Hypothalamus (tissue), 51 donors: ENCODE data around the gene SLC18A3.

ENCODE experiments used
- DNase-seq, 51 donors: peaks; one replicate each; lab custom pipeline; 2025; lab: John Stamatoyannopoulos, UW

The SLC18A3 gene

DNA sequence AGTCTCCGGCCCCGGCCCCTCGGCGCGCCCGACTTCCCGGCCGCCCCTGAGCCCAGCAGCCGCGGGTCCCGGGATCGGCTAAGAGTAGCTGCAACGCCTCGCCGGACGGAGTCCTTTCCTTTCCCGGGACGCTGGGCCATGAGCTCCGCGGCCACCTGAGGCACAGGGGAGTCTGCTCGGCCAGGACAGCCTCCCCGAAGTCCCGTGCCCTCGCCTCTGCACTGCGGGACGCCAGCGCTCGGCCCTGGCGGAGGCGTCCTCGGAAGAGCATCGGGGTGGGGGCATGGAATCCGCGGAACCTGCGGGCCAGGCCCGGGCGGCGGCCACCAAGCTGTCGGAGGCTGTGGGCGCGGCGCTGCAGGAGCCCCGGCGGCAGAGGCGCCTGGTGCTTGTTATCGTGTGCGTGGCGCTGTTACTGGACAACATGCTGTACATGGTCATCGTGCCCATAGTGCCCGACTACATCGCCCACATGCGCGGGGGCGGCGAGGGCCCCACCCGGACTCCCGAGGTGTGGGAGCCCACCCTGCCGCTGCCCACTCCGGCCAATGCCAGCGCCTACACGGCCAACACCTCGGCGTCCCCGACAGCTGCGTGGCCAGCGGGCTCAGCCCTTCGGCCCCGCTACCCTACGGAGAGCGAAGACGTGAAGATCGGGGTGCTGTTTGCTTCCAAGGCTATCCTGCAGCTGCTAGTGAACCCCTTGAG lies 502 bp downstream of the SLC18A3 start:
- DNase-seq = no peak

DNA sequence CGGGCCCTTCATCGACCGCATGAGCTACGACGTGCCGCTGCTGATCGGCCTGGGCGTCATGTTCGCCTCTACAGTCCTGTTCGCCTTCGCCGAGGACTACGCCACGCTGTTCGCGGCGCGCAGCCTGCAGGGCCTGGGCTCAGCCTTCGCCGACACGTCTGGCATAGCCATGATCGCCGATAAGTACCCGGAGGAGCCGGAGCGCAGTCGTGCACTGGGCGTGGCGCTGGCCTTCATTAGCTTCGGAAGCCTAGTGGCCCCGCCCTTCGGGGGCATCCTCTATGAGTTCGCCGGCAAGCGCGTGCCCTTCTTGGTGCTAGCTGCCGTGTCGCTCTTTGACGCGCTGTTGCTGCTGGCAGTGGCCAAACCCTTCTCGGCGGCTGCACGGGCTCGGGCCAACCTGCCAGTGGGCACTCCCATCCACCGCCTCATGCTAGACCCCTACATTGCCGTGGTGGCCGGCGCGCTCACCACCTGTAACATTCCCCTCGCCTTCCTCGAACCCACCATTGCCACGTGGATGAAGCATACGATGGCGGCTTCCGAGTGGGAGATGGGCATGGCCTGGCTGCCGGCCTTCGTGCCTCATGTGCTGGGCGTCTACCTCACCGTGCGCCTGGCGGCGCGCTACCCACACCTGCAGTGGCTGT lies 1.2 kb downstream of the SLC18A3 start:
- DNase-seq = no peak

DNA sequence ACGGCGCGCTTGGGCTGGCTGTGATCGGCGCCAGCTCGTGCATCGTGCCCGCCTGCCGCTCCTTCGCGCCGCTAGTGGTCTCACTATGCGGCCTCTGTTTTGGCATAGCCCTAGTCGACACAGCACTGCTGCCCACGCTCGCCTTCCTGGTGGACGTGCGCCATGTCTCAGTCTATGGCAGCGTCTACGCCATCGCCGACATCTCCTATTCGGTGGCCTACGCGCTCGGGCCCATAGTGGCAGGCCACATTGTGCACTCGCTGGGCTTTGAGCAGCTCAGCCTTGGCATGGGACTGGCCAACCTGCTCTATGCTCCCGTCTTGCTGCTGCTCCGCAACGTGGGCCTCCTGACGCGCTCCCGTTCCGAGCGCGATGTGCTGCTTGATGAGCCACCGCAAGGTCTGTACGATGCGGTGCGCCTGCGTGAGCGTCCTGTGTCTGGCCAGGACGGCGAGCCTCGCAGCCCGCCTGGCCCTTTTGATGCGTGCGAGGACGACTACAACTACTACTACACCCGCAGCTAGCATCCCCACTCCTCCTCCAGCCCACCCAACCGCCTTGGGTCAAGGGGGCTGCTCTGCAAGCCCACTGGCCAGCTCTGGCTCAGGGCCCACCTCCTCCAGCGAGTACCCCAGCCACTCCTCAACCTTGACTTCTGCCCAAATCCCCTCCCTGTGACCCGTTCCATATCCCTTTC lies 1.9 kb downstream of the SLC18A3 start:
- DNase-seq = no peak

DNA sequence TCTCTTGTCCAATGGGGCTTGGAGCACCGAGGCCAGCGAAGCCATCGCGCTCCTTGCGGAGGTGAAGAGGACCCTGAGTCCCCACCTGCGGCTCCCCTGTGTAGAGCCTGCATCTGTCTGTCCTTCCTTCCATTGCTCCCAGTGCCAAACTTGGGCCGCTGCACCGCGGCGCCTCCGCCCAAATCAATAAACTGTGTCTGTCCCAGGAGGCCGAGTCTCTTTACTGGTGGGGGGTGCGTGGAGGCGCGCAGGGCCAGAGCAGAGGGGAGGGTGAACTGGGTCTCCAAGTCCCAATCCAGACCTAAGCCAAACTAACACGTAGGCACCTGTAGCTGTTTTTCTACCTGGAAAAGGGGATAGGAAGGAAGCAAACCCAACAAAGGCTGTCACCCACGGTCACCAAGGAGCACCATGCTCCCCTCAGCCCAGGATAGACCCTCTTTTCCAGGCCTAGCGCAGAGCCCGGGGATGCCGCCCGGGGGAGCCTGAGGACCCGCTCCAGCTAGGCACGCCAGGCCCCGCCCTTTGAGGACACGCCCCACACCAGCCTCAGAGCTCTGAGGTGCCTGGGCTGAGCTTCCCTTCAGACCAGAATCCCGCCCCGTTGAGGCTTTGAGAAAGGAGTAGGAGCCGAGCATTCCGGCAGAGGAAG lies 2.5 kb downstream of the SLC18A3 start:
- no peak for DNase-seq

DNA sequence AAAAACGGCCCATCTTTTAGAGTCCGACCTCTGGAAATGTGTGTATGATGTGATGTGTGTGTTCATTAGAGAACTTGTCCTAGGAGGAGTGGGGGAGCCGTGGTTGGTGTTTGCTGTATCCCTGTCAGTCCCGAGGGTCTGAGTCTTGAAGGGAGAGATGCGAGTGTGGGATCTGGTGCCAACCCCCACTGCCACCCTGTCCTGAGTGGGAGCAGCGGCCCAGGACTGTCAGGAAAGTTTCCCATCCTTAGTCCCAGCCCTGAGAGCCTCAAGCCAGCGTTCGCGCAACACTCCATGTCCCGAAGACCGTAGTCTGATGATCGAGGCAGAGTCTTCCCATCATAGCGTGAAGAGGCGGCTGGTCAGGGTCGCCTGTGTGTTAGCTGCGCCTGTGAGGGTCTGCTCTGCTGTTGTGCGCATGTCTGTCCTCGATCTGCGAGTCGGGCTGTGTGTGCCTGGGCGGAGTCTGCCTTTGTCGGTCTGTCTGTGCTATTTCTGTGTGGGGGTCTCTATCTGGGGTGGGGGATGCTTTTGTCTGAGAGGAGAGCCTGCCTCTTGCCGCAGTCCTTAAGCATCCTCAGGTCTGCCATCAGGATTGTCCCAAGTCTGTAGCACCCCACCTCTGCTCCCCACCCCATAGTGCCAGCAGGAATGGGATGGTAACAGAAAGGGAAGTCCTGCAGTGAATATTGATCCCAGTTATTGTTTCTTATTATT lies 3.2 kb downstream of the SLC18A3 start:
- no peak for DNase-seq

DNA sequence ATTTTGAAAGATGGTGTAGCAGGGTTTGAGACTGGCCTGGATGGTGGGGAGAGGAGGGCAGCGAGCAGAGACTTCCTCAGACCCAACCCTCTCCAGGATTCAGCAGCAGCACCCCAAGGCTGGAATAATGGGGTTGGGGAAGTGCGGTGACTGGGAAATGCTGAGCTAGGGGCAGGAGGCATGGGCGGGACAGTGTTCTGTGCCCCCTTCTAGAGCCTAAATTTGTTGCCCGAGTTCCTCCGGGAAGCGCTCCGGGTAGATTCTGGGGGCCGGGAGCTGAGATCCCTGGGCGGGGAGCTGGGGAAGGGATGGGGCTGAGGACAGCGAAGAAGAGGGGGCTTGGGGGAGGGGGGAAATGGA lies 3.8 kb downstream of the SLC18A3 start, which contains the start of gene CHAT:
TSS of gene CHAT (plus strand) at position 156 of the 360 bp plus-strand sequence. CDS start at position 309, 153 bp downstream.
- no peak for DNase-seq

DNA sequence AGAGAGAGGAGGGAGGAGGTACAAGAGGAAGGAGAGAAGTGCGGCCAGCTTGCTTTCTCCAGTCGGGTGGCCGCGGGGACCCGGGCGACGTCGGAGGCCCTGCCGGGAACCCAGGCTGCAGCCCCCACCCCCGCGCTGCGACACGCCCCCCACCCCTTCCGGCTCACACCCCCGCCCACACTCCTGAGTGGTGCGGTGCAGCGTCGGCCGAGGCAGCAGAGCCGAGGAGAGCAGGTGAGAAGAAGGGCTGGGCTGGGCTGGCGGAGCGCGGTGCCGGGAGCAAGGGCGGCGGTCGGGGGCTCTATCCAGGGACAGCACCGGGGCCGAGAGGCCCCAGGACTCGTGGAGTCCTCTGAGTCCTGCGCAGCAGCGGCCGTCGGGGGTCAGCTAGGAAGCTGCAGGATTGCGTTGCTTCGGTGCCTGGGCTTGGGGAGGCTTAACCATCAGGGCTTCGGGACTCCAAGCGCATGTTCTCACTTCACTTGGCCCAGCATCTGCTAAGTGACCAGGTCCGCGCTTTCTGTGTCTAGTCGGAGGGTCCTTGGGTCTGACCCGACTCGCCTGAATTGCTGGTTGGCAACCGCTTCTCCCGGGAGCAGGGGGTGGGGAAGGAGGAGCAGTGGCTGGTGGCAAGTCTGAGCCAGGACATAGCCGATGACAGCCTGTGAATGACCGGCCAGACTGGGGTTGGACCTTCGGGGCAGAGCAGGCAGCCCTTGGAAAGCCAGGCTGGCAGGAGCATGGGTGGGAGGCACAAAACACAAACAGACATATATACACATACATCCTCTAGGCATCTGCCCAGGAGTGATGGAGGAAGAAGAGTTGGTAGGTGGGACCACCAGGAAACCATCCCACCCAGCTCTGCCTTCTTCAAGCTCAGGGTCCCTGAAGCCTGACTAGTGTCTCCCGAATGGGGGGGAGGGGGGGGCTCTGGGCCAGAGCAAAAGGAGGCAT lies 4.4 kb downstream of the SLC18A3 start:
- DNase-seq = no peak

DNA sequence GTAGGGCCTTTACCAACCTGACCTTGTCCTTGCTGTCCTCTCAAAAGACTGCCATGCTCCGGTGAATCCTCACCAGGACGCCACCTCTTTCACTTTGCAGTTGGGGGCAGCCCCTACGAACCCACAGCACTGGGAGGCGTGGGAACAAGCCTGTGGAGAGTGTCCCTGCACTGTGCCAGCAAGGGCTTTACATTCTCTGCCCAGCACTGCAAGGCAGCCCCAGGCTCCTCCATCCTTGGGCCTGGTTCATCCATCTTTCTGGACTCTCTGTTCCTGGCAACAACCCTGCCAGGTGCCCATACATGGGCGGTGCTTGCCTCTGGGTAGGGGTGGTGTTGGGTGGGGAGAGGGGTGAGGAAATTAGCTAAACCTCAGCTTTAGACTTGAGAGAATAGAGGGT lies 5.1 kb downstream of the SLC18A3 start:
- DNase-seq = no peak

DNA sequence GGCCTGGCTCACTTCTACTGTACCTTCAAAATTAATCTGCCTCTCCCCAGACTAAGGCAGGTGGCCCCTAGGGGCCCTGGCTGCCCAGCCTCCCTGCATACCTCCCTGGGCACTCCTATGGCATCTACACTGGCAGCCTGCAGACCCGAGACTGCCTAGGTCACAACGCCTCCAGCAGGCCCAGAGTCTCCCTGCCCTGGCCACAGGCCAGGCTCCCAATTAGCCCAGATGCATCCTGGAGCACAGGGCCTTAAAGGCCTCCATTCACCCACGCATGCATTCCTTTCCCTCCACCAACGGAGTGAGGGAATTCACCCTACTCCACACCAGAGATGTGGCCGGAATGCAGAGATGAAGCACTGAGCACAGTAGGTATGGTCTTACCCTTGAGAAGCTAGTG lies 5.6 kb downstream of the SLC18A3 start:
- DNase-seq = no peak

DNA sequence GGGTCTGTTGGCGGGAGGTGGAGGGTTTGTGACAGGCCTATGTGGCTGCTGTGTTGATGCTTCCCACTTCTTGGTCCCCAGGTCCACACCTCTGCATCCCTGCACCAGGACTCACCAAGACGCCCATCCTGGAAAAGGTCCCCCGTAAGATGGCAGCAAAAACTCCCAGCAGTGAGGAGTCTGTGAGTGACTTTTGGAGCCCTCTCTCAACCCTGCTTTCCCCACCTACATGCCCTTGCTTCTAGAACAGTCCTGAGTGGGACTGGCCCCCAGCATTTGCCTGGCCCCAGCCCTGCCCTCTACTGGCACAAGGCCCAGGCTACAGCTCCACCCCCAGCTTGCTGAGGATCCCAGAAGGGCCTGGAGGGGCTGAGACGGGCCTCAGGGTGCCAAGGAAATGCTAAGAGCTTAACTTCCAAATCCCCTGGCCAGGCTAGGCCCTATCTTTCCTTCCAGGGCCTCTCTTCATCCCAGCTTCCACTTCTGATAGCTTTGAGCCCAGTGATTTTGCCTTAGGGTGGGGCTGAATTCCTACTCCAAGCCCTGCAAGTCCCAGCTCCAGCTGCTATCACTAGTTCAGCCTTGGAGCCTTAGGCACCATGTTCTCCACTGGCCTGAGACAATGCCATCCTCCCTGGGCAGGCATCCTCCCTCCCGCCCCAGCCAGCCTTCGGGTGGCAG lies 6.5 kb downstream of the SLC18A3 start:
- no peak for DNase-seq

DNA sequence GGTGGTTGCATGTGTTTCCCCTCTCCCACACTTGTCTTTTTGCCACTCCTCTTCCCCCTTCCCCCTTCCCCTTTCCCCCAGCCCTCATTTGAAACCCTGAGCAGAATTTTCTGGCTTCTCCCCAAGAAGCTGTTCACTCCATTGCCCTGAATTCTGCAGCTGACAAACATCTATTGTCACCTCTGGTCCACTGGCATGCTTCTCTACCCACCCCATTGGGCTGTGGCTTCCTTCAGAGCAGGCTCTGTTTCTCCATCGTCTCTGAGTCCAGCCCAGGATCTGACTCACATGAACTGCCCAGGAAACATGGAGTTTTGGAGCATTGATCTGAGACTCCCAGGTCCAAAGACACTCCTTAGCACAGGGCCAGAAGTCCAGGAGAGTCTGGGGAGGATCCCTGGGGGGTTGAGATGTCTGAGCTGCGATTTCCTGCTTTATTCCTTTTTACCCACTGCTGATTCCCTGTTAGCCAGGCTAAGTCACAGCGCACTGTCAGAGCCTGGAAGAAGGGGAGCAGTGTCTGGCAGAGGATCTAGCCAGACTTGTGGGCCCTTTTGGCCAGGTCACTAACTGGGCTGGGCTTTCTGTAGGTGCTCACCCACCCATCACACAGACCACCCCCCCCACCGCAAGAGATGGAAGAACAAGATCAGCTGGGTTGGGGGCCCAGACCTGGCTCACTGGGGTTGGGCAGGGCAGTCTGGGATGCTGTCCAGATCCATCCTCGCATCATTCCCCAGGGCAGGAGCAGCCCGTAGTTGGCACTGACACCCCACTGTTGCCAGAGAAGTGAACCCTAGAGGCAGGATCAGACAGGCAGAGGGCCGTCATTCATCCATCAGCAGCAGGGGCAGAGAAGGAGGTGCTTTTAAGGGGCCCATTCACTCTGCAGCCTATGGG lies 7.3 kb downstream of the SLC18A3 start:
- no peak for DNase-seq

DNA sequence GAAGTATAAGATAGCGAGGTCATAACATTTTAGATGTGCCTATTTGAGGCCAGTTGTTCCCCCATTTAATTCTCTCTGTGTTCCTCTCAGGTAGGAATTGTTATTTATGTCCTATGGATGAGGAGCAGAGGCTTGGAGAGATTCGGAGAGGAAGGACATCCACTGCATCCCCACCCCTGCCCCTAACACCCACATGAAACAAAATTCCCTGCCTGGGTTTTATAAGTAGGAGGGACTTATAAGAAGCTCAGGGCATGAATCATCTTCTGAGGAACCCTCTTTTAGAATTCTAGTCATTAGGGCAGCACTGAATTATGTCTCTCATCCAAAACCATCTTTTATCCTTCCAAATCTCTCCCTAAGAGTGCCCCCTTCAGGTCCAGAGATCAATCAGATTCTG lies 8.7 kb downstream of the SLC18A3 start:
- DNase-seq = no peak

DNA sequence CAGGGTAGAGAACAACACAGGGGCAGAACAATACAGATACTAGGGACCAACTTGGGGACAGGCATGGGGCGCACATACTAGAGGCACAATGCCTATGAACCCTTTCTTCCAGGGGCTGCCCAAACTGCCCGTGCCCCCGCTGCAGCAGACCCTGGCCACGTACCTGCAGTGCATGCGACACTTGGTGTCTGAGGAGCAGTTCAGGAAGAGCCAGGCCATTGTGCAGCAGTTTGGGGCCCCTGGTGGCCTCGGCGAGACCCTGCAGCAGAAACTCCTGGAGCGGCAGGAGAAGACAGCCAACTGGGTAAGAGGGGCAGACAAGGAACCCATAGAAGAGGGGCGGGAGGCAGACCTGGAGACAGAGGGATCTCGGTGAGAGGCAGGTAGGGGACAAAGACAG lies 9.5 kb downstream of the SLC18A3 start:
- no peak for DNase-seq

DNA sequence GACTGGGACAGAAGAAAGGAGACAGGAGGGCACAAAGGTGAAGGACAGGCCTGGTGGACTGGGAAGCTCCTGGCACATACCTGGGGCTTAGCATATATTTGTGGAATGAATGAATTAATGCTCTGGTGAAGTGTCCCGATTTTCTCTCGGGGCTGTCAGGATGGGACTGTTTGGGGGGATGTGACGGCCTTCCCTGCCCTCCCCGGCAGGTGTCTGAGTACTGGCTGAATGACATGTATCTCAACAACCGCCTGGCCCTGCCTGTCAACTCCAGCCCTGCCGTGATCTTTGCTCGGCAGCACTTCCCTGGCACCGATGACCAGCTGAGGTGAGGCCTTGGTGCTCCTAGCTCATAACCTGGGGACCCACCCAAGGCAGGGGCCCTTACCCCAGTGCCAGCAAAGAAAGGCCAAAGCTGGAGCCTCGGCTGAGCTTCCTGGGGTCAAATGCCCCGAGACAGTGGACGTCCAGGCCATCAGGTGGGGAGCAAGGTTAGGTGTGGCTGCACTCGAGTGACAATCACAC lies 10.2 kb downstream of the SLC18A3 start:
- no peak for DNase-seq

DNA sequence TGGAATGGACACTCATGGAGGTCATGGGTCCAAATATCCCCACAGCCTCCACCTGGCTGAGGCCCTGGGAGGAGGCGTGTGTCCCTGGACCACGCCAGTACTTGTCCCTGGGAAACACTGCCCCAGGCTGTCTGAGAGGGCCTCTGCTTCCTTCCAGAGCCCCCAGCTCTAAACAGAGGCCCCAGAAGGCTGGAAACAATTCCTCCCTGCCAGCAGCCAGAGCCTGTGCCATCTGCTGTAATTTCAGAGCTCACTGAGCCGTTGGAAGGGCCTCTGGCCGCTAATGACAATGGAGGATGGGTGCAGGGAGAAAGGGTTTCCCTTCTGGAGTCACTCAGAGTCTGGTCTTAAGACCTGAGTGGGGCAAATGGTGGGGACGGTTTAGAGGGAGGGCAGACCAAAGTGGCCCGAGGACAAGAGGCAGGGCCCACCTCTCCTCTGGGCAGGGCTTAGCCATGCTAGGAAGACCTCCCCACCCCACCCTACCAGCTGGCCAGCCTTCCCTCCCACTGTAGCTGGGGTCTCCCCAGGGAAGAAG lies 10.8 kb downstream of the SLC18A3 start:
- no peak for DNase-seq

DNA sequence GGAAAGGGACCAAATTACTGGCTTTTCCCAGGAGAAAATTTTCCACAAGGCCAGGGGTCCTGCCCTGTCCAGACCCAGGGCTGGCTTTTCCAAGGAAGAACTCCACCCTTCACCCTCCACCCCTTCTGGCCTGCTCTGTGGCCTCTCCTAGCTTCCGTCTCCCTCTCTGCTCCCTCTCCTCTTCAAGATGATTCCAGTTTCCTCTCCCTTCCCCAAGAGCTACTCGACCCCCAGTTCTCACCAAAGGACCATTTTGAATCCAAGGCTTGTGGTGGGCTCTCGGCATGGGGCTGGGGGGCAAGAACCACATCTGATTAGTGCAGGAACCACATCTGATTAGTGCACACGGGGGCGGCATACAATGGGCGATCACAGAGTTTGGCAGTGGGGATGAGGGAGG lies 11.5 kb downstream of the SLC18A3 start:
- DNase-seq = no peak
